Measurements from ENCODE around the gene BOLL.
"Not testable (repeated sequence)": the region's sequence is repeated elsewhere in the genome, so short reads cannot be mapped to it uniquely, and the experiment has no call there.

The BOLL gene

GRCh38 chr2:197784956-197785941 is at the start of gene BOLL:
Gene BOLL, minus strand, starts transcription at chr2:197785319. Its CDS starts 3,469 bp downstream, at chr2:197781850.
- DNase-seq (ENCODE audit: low read depth): no peak

DNA sequence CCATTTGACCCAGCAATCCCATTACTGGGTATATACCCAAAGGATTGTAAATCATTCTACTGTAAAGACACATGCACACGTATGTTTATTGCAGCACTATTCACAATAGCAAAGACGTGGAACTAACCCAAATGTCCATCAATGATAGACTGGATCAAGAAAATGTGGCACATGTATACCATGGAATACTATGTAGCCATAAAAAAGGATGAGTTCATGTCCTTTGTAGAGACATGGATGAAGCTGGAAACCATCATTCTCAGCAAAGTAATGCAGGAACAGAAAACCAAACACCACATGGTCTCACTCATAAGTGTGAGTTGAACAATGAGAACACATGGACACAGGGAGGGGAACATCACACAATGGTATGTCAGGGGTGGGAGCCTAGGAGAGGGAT is 49.7 kb upstream of the BOLL start:
- not testable (repeated sequence) for DNase-seq (ENCODE audit: low read depth)

DNA sequence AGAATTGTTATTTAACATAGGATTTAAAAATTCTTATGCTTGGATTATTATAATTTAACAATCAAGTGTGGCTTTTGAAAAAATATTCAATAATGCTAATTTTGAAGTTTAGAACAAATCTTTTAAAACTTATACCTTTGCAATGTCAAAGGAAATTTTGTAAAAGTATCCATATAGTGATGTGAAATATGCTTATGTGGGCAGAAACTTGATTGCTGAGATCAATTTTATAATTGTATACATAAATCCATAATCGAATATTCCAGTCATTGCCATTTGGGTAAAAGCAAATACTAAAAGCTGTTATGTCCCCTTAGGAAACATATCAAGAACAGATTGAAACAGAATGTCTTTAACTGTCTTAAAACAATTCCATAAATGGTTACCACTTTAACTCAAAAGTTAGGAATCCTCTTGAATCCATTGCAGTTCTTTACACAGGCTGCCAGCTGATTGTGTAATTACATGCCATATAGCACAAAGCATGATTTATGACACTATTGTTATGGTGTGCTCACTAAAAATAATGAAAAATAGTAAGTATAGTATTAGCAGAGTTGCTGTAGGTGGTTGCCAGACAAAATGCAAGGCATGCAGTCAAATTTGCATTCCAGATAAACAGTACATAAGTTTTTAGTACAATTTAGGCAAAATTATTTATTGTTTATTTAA is 43.5 kb upstream of the BOLL start:
- DNase-seq (ENCODE audit: low read depth): no peak

DNA sequence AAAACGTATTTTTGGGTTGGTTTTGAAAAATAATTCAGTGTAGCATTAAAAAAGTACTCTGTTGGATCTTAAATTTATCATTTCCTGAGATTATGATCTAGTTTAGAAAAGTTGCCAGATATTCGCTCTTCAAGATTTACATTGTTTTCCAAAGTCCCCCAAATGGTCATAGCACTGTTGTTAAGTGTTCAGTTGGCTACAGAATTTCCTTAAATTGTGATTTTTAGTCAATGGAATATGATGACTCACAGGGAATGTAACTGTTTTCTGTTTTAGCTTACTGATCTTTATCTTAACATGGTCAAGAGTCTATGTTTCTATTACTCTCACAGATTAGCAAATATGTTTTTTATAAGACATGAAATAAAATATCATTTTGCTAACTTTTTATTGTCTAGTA is 42.5 kb upstream of the BOLL start:
- DNase-seq (ENCODE audit: low read depth): no peak

DNA sequence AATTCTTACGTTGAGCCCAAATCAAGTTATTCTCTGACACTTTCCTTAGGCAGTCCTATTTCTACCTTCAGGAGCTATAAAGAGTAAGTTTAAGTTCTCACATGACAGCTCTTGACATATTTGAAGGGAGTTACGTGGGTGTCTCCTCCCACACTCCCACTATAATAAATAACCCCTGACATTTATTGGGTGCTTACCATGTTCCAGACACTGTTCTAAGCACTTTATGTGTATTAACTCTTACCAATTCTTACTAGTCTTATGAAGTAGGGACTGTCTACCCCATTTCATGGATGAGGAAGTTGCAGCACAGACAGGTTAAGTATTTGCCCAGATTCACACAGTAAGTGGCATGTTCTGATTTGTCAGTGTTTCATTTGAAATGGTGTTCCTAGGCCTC is 37.2 kb upstream of the BOLL start:
- DNase-seq (ENCODE audit: low read depth): no peak

- DNase-seq (ENCODE audit: low read depth): no peak
Observed at GRCh38 chr2:197821550-197822289, 36.6 kb upstream of the BOLL start.

DNA sequence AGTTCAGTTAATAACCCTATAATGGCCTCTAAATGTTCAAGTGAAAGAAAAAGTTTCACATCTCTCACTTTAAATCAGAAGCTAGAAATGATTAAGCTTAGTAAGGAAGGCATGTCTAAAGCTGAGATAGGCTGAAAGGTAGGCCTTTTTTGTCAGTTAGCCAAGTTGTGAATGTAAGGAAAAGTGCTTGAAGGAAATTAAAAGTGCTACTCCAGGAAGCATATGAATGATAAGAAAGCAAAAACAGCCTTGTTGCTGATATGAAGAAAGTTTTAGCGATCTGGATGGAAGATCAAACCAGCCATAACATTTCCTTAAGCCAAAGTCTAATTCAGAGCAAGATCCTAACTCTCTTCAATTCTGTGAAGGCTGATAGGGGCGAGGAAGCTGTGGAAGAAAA is 29.4 kb upstream of the BOLL start:
- no peak for DNase-seq (ENCODE audit: low read depth)

GRCh38 chr2:197813093-197813787 is 28.1 kb upstream of the BOLL start:
- no peak for DNase-seq (ENCODE audit: low read depth)

- no peak for DNase-seq (ENCODE audit: low read depth)
Observed at GRCh38 chr2:197810491-197810890, 25.4 kb upstream of the BOLL start.

DNA sequence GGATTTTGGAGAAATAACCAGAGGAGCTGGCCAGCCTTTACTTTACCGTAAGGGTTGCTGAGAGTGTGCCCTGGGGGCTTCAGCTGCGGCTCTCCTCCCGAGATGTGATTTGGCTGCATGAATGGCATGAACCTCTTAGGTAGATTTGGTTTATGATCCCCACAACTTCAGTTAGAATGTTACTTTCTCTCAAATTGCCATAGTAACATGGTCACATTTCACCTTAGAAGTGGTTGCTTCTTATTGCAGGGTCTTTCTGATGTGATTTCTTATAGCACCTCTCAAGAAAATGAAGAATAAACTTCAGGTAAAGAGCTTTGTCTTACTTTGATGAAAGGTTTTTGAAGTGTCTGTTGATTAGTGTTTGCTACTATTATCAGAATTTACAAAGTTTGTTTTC is 24.9 kb upstream of the BOLL start:
- no peak for DNase-seq (ENCODE audit: low read depth)

GRCh38 chr2:197809064-197809463 is 23.9 kb upstream of the BOLL start:
- DNase-seq (ENCODE audit: low read depth): no peak

DNA sequence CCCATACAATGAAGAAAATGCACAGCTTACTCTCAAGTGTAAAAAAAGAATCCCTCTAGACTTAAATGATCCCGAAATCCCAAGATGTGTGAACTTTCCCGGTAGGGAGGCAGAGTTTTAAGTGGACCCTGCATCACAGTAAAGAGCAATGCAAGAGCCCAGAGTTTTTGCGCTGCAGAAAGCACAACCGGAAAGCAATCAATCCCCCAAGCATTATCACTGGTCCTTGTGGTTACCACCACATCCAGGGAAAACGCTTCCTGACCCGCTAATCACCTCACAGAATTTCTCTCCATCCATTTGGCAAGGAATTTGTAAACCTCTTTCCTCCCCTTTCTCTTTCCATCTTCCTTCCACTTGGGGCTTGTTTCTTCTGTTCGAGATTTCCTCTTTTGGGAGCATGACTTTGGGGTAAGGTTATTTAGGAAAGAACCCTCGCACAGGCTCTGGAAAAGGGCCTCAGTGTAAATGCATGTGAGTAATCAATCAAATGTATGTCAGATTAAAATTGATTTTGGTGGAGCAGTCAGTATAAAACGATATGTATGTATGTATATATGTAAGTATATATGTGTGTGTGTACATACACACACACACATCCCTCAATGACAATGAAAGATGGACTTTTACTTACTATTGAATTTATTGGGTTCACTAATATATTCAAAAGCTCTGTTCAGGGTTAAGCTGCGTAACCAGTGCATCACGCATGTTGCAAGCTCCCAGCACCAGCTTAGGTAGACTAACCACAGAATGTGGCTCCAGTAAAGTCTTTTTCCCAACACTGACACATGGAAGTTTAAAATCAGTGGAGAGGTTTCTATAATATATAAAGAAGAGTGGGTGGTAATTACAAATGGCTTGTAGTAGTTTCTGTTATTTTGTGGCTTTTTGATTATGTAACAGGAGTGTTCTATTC is 20.9 kb upstream of the BOLL start:
- DNase-seq (ENCODE audit: low read depth): no peak

- no peak for DNase-seq (ENCODE audit: low read depth)
Observed at GRCh38 chr2:197804758-197805714, 19.9 kb upstream of the BOLL start.

DNA sequence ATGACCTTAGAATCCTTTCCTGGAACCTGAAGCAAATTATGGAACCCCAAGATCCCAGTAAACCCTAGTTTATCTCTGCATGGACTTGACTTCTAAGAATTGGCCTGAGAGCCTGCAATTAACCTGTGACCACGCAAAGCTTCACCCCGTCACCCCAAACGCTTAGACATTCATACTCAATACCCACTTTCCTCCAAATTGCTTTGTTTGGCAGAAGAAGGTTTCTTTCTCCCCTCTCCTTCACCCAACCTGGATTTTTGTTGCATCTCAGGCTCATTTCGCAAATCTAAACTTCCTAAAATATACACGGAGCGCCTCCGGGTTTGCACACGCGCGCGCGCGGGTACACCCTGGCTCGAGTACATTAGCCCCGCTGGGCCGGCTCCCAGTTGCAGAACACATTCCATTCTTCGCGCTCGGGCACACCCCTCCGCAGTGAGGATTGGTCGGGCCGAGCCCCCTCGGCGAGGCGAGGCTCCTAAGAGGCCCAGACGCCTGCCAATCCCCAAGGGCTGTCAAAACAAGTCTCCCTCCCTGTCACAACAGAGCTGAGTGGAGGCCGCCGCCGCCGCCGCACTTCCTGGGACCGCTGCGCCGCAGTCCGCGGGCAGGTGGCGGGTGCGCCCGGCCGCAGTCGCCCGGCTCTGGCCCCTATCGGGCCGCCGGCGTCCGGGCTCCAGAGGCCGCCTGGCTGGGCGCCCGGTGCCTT is 19.1 kb upstream of the BOLL start, which contains the start of gene PLCL1:
TSS of gene PLCL1 (plus strand) at position 545 of the 709 bp plus-strand sequence.
- DNase-seq (ENCODE audit: low read depth): peak; percentile 76

DNA sequence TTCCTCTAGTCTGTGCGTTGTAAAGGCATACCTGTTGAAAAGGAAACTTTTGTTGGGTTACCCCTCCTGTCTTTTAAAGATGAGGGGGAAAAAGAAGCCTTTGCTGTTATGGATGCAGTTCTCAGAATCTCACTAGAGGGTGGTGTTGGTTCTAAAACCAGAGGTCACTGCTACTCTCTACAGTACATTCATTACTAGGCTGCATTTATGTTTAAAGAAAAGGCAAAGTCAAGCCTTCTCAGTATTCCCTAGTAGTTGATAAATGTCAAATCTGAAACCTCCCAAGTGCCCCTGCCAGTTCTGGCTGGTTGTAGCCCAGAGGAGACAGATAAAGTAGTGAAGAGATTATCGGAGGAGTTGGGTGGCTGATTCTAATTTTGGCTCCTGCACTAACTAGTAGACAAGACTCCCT is 17.9 kb upstream of the BOLL start:
- no peak for DNase-seq (ENCODE audit: low read depth)

DNA sequence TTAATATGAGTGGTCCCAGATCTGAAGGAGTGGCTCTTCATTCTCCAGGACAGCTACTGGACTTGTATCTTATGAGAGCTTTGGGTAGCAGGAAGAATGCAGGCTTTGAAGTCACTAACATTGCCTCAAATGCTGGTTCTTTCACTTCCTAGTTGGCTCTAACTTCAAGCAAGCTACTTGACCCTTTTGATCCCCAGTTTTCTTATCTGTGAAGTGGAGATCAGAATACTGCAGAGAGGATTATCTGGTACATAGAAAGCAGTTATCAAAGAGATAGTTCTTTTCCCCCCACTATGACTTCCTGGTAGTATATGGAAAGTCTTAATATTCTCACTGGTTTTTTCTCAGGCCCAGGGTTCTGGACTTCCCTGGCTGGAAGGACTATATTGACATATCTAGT is 15.9 kb upstream of the BOLL start:
- DNase-seq (ENCODE audit: low read depth): no peak

- no peak for DNase-seq (ENCODE audit: low read depth)
Observed at GRCh38 chr2:197800091-197800490, 15.0 kb upstream of the BOLL start.

GRCh38 chr2:197799068-197799467 is 13.9 kb upstream of the BOLL start:
- DNase-seq (ENCODE audit: low read depth): no peak

GRCh38 chr2:197798187-197798586 is 13.1 kb upstream of the BOLL start:
- no peak for DNase-seq (ENCODE audit: low read depth)
